Measurements from ENCODE around the gene BFSP2. TPM values are rescaled to one million over a fixed set of nuclear protein-coding genes. Genes with fewer than 3 reads are reported as not detected.

The BFSP2 gene
- total and polyA plus RNA-seq, 2 donors (not counting 1 experiment from before 2014, with no cell fraction given) = 0.60 to 1.6 TPM

DNA sequence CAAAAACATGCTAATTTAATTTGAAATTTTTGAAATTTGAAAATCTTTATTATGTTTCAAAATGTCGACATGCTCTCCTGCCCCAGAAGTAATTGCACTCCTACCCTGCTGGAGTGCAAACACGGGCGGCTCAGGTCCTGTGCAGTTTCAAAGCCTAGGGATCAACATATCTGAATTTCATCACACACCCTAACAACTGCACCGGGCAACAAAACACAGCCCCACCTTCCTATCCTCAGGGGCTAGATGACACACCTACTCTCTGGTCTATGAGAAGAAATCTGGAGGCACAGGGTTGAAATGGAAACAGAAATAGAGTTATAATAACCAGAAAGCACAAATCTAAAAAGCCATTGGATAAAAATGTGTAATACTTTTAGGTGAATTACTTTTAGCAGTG, 61.4 kb downstream of the BFSP2 start:
- ATAC-seq (ENCODE audit: low read depth) (no peak), DNase-seq (no peak)
- H3K9me3 Mint-ChIP-seq (ENCODE audit: insufficient read depth) = no peaks in the 10 kb centered on the region
- H3K36me3 ChIP-seq (replicated peaks in 1 of 2; ENCODE audit: control extremely low read depth in 1 of 2, control insufficient read depth in 1 of 2, extremely low read depth in 1 of 2, insufficient read depth in 2 of 2, low read length in 1 of 2) = no peaks in the 10 kb centered on the region
- H3K79me2 ChIP-seq (ENCODE audit: control insufficient read depth, insufficient read depth, low read length) = no peaks in the 10 kb centered on the region
- ChIA-PET CTCF (interaction anchor here (1.0 to 8.1 kb wide), 2 partner anchors 27 to 117 kb away, joined by 3 to 82 read pairs; no protein-coding TSS in a partner anchor), POLR2A (interaction anchor here (1.7 kb wide), 1 partner anchor 13 kb away, joined by 5 read pairs; no protein-coding TSS in a partner anchor)
- peaks cover 26 to 30% of the 10 kb centered on the region in 2 donors for H3K4me1 ChIP-seq (ENCODE audit: control insufficient read depth in 2 of 2, insufficient read depth in 2 of 2, low read length in 2 of 2)
- peaks cover 0 to 2% (median 0%) of the 10 kb centered on the region in 4 experiments for H3K27me3 ChIP-seq (replicated peaks in 1 of 4; ENCODE audit: control extremely low read depth in 1 of 4, control insufficient read depth in 3 of 4, insufficient read depth in 4 of 4, low read length in 3 of 4)
- 100% methylated on average over 2 of the region's 4 CpGs for WGBS (ENCODE audit: insufficient coverage)
- no peak overlapping the region for H3K4me2 ChIP-seq (replicated peaks; ENCODE audit: low read depth, low read length, poor library complexity, severe bottlenecking)
- H3K4me3 Mint-ChIP-seq = no peak overlapping the region
- H3K27ac ChIP-seq (ENCODE audit: low read length in 2 of 2) = no peak overlapping the region
- H2AFZ ChIP-seq (ENCODE audit: insufficient read depth, low read depth, low read length, poor library complexity, severe bottlenecking) = no peak overlapping the region
- no peak overlapping the region for H3K4me3 ChIP-seq (ENCODE audit: control extremely low read depth in 1 of 5, extremely low read depth in 1 of 5, insufficient read depth in 1 of 5, low read depth in 2 of 5, low read length in 4 of 5)
- H3K27ac Mint-ChIP-seq = no peak overlapping the region
- no peak overlapping the region for H3K9ac ChIP-seq (ENCODE audit: low read length)
- TF ChIP-seq, protein P1, sequence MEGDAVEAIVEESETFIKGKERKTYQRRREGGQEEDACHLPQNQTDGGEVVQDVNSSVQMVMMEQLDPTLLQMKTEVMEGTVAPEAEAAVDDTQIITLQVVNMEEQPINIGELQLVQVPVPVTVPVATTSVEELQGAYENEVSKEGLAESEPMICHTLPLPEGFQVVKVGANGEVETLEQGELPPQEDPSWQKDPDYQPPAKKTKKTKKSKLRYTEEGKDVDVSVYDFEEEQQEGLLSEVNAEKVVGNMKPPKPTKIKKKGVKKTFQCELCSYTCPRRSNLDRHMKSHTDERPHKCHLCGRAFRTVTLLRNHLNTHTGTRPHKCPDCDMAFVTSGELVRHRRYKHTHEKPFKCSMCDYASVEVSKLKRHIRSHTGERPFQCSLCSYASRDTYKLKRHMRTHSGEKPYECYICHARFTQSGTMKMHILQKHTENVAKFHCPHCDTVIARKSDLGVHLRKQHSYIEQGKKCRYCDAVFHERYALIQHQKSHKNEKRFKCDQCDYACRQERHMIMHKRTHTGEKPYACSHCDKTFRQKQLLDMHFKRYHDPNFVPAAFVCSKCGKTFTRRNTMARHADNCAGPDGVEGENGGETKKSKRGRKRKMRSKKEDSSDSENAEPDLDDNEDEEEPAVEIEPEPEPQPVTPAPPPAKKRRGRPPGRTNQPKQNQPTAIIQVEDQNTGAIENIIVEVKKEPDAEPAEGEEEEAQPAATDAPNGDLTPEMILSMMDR (IDR thresholded peaks at IDR 0.05) = no peak
- no peak for TF ChIP-seq EZH2 (IDR thresholded peaks at IDR 0.05; ENCODE audit: borderline replicate concordance, insufficient read depth, low read depth, low read length, poor library complexity, severe bottlenecking)
- peaks cover 0 to 4% (median 0%) of the 10 kb centered on the region in 3 donors for H3K9me3 ChIP-seq (ENCODE audit: control extremely low read depth in 1 of 3, control insufficient read depth in 2 of 3, insufficient read depth in 1 of 3, low read length in 2 of 3)
- H3K27me3 Mint-ChIP-seq = peaks cover under 1% of the 10 kb centered on the region
- intact Hi-C loops (cut with micrococcal nuclease) = no loop called here
- H3K4me1 Mint-ChIP-seq = peaks cover 33% of the 10 kb centered on the region
- H4K20me1 ChIP-seq (ENCODE audit: control insufficient read depth, insufficient read depth, low read length, poor library complexity, severe bottlenecking) = no peaks in the 10 kb centered on the region

DNA sequence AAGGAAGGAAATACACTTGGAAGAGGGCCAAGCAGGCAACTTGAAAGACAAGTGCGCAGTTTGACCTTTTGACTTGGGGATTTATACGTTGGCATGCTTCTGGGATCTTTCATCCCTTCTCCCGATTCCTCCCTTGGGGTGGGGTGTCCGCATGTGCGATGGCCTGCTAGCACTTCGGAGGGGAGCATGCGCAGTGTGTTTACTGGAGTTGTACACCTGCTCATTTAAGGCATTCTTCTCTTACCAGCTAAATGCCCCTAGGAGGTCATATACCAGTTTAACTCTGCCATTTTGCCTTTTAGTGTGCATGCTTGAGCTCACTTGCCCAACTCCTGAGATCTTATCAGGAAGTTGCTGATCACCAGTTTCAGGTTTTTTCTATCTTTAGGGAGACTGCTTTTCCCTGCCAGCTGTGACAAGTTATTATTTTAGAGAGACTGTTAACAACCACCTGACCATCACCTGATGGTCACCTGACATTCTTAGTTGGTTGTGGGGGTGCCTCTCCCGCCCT, 63.5 kb downstream of the BFSP2 start:
- ChIA-PET POLR2A (interaction anchor here (0.8 kb wide), 1 partner anchor 111 kb away, joined by 3 read pairs; no protein-coding TSS in a partner anchor), CTCF (interaction anchor here (0.9 to 8.1 kb wide), 5 partner anchors 13 to 113 kb away, joined by 3 to 82 read pairs (median 62); partner anchors contain the start of gene CDV3)
- peaks cover 46 to 52% of the 10 kb centered on the region in 2 donors for H3K4me1 ChIP-seq (ENCODE audit: control insufficient read depth in 2 of 2, insufficient read depth in 2 of 2, low read length in 2 of 2)
- H3K4me2 ChIP-seq (replicated peaks; ENCODE audit: low read depth, low read length, poor library complexity, severe bottlenecking) = no peak overlapping the region
- H3K27me3 Mint-ChIP-seq = no peaks in the 10 kb centered on the region
- no peak overlapping the region for H3K27ac ChIP-seq (ENCODE audit: low read length in 2 of 2)
- no peak overlapping the region for H3K4me3 Mint-ChIP-seq
- DNase-seq (no peak), ATAC-seq (ENCODE audit: low read depth) (no peak)
- intact Hi-C loops (cut with micrococcal nuclease) = no loop called here
- H3K9ac ChIP-seq (ENCODE audit: low read length) = no peak overlapping the region
- no peaks in the 10 kb centered on the region for H4K20me1 ChIP-seq (ENCODE audit: control insufficient read depth, insufficient read depth, low read length, poor library complexity, severe bottlenecking)
- H3K27me3 ChIP-seq (replicated peaks in 1 of 4; ENCODE audit: control extremely low read depth in 1 of 4, control insufficient read depth in 3 of 4, insufficient read depth in 4 of 4, low read length in 3 of 4) = no peaks in the 10 kb centered on the region
- WGBS (ENCODE audit: insufficient coverage) = 90% methylated on average over 7 of the region's 8 CpGs
- H3K36me3 ChIP-seq (replicated peaks in 1 of 2; ENCODE audit: control extremely low read depth in 1 of 2, control insufficient read depth in 1 of 2, extremely low read depth in 1 of 2, insufficient read depth in 2 of 2, low read length in 1 of 2) = no peaks in the 10 kb centered on the region
- H3K4me1 Mint-ChIP-seq = peaks cover 51% of the 10 kb centered on the region
- no peak overlapping the region for H2AFZ ChIP-seq (ENCODE audit: insufficient read depth, low read depth, low read length, poor library complexity, severe bottlenecking)
- no peaks in the 10 kb centered on the region for H3K79me2 ChIP-seq (ENCODE audit: control insufficient read depth, insufficient read depth, low read length)
- TF ChIP-seq, protein P1 (IDR thresholded peaks at IDR 0.05) = no peak
- no peak for TF ChIP-seq EZH2 (IDR thresholded peaks at IDR 0.05; ENCODE audit: borderline replicate concordance, insufficient read depth, low read depth, low read length, poor library complexity, severe bottlenecking)
- no peaks in the 10 kb centered on the region for H3K9me3 Mint-ChIP-seq (ENCODE audit: insufficient read depth)
- H3K9me3 ChIP-seq (ENCODE audit: control extremely low read depth in 1 of 3, control insufficient read depth in 2 of 3, insufficient read depth in 1 of 3, low read length in 2 of 3) = no peaks in the 10 kb centered on the region
- H3K4me3 ChIP-seq (ENCODE audit: control extremely low read depth in 1 of 5, extremely low read depth in 1 of 5, insufficient read depth in 1 of 5, low read depth in 2 of 5, low read length in 4 of 5) = no peak overlapping the region
- no peak overlapping the region for H3K27ac Mint-ChIP-seq
